GM12878 (cell line): Measurements from ENCODE around the gene SHROOM2.

Experiments
- PBX3 ChIP-seq: IDR thresholded peaks from 2 replicates; pipeline ENCODE4 v1.6.1; 2011; ENCODE audit warnings: mild to moderate bottlenecking, low read depth, low read length, moderate library complexity; ENCODE audit not compliant: insufficient replicate concordance
- PML ChIP-seq: IDR thresholded peaks from 2 replicates; pipeline ENCODE4 v1.6.1; 2012; ENCODE audit warnings: low read length, inconsistent platforms
- POLR2A ChIP-seq: IDR thresholded peaks from 2 replicates; pipeline ENCODE4 v1.6.1; 2011; ENCODE audit warnings: low read depth, mild to moderate bottlenecking, low read length
- SRF ChIP-seq, 2 experiments: IDR thresholded peaks; 2 replicates each; pipeline ENCODE4 v1.6.1; 2011; ENCODE audit warnings: low read depth in 2 of 2, low read length in 2 of 2, mild to moderate bottlenecking in 1 of 2, moderate library complexity in 1 of 2
- SUPT20H ChIP-seq: IDR thresholded peaks from 2 replicates; pipeline ENCODE4 v1.6.1; 2011; ENCODE audit warnings: low read depth, mild to moderate bottlenecking, low read length, moderate library complexity, borderline replicate concordance; ENCODE audit not compliant: control insufficient read depth
- TCF12 ChIP-seq: IDR thresholded peaks from 2 replicates; pipeline ENCODE4 v1.6.1; 2011; ENCODE audit warnings: low read depth, mild to moderate bottlenecking, low read length
- TF ChIP-seq, protein P1 (sequence below): fragments of 450-650 bp; formaldehyde crosslinking; IDR thresholded peaks from 2 replicates; pipeline ENCODE4 v1.4.0; 2022; ENCODE audit warnings: mild to moderate bottlenecking, moderate library complexity

DNA sequence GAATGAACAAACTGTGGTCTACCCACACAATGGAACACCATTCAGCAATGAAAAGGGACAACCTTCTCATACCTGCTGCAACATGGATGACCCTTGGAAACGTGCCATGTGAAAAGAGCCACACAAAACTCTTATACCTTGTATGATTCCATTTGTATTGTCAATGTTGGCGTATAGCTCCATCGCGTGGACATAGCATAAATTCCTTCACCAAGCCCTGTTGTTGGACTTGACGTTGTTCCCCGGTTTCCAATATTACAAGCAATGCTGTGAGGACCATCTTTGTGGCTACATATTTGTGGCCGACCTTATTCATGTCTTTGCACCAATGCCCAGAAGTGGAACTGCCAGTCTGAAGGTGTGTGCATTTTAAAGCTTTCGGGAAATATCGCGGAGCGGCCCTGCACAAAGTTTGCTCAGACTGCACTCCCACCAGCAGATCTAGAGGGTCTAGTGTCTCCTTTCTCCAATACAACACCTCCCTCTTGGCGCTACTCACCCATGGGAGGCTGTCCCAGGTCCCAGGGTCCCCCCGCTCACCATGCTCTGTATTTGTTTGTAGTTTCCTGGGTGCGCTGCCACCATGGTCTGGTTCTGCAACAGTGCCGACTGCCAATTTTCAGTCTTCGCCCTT, 180.7 kb downstream of the SHROOM2 start, which contains the start of gene CLDN34:
- TF ChIP-seq POLR2A (no peak), TCF12 (no peak), PBX3 (no peak), SUPT20H (no peak), SRF (IDR thresholded peaks at IDR 0.05; ENCODE audit: low read depth in 2 of 2, low read length in 2 of 2) (no peak), PML (no peak)
- TF ChIP-seq, protein P1, sequence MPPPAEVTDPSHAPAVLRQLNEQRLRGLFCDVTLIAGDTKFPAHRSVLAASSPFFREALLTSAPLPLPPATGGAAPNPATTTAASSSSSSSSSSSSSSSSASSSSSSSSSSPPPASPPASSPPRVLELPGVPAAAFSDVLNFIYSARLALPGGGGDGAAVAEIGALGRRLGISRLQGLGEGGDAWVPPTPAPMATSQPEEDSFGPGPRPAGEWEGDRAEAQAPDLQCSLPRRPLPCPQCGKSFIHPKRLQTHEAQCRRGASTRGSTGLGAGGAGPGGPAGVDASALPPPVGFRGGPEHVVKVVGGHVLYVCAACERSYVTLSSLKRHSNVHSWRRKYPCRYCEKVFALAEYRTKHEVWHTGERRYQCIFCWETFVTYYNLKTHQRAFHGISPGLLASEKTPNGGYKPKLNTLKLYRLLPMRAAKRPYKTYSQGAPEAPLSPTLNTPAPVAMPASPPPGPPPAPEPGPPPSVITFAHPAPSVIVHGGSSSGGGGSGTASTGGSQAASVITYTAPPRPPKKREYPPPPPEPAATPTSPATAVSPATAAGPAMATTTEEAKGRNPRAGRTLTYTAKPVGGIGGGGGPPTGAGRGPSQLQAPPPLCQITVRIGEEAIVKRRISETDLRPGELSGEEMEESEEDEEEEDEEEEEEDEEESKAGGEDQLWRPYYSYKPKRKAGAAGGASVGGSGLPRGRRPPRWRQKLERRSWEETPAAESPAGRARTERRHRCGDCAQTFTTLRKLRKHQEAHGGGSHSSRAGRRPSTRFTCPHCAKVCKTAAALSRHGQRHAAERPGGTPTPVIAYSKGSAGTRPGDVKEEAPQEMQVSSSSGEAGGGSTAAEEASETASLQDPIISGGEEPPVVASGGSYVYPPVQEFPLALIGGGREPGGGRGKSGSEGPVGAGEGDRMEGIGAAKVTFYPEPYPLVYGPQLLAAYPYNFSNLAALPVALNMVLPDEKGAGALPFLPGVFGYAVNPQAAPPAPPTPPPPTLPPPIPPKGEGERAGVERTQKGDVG (CRISPR knock-in tag): no peak
